Measurements from ENCODE around the gene RANBP3L.

The RANBP3L gene

GRCh38 chr5:36243653-36244052 lies 58.0 kb downstream of the RANBP3L start:
- no peak for DNase-seq (ENCODE audit: low read depth in 2 of 2)

- no peak for DNase-seq (ENCODE audit: low read depth in 2 of 2)
These were observed 58.9 kb downstream of the RANBP3L start for GRCh38 chr5:36242534-36243485.

GRCh38 chr5:36241631-36242533 lies 59.8 kb downstream of the RANBP3L start, which contains the start of gene NADK2:
Gene NADK2, minus strand, starts transcription at chr5:36241925. Its CDS starts 127 bp downstream, at chr5:36241798.
- peak; percentile 82 to 85 for DNase-seq (ENCODE audit: low read depth in 2 of 2)

GRCh38 chr5:36240779-36241630 lies 60.7 kb downstream of the RANBP3L start:
- peak in 1 of 2 donors; percentile 13 for DNase-seq (ENCODE audit: low read depth in 2 of 2)

GRCh38 chr5:36239370-36240293 lies 62.1 kb downstream of the RANBP3L start:
- DNase-seq (ENCODE audit: low read depth in 2 of 2) = no peak

- no peak for DNase-seq (ENCODE audit: low read depth in 2 of 2)
These were observed 63.0 kb downstream of the RANBP3L start for GRCh38 chr5:36238502-36239295.

GRCh38 chr5:36237751-36238150 lies 64.0 kb downstream of the RANBP3L start:
- DNase-seq (ENCODE audit: low read depth in 2 of 2) = no peak

GRCh38 chr5:36236801-36237200 lies 64.9 kb downstream of the RANBP3L start:
- DNase-seq (ENCODE audit: low read depth in 2 of 2) = no peak

GRCh38 chr5:36232533-36232932 lies 69.2 kb downstream of the RANBP3L start:
- no peak for DNase-seq (ENCODE audit: low read depth in 2 of 2)

GRCh38 chr5:36230151-36230790 lies 71.4 kb downstream of the RANBP3L start:
- no peak for DNase-seq (ENCODE audit: low read depth in 2 of 2)

GRCh38 chr5:36228505-36228904 lies 73.2 kb downstream of the RANBP3L start:
- DNase-seq (ENCODE audit: low read depth in 2 of 2) = no peak

GRCh38 chr5:36227046-36227445 lies 74.7 kb downstream of the RANBP3L start:
- no peak for DNase-seq (ENCODE audit: low read depth in 2 of 2)

GRCh38 chr5:36222620-36223019 lies 79.1 kb downstream of the RANBP3L start:
- no peak for DNase-seq (ENCODE audit: low read depth in 2 of 2)

GRCh38 chr5:36217988-36218387 lies 83.7 kb downstream of the RANBP3L start:
- no peak for DNase-seq (ENCODE audit: low read depth in 2 of 2)

GRCh38 chr5:36217567-36217966 lies 84.1 kb downstream of the RANBP3L start:
- DNase-seq (ENCODE audit: low read depth in 2 of 2) = no peak

GRCh38 chr5:36215910-36216309 lies 85.8 kb downstream of the RANBP3L start:
- DNase-seq (ENCODE audit: low read depth in 2 of 2) = no peak

- no peak for DNase-seq (ENCODE audit: low read depth in 2 of 2)
These were observed 87.3 kb downstream of the RANBP3L start for GRCh38 chr5:36214436-36214835.

GRCh38 chr5:36209664-36210063 lies 92.0 kb downstream of the RANBP3L start:
- DNase-seq (ENCODE audit: low read depth in 2 of 2) = no peak

GRCh38 chr5:36208786-36209185 lies 92.9 kb downstream of the RANBP3L start:
- DNase-seq (ENCODE audit: low read depth in 2 of 2) = no peak

All from stimulated activated CD4-positive, alpha-beta T cell treated with anti-CD3 and anti-CD28 coated beads, Interleukin-1b, Interleukin-23, amount 100 ng/mL, for 4 hours (primary cell).